GM12865 (cell line): ENCODE data around the gene KBTBD12.

ENCODE experiments used
- DNase-seq: peaks from one replicate; pipeline ENCODE4 v3.0.0; 2010; ENCODE audit warnings: low read depth
- H3K4me3 ChIP-seq: 2 replicates; pipeline ENCODE4 v1.5.1; 2011; ENCODE audit warnings: mild to moderate bottlenecking, low read depth, low read length, control low read depth
- TF ChIP-seq, protein P1 (sequence below): IDR thresholded peaks from 2 replicates; pipeline ENCODE4 v1.5.1; 2011; ENCODE audit warnings: low read length, control low read depth, low read depth, inconsistent platforms; ENCODE audit not compliant: insufficient read depth; ENCODE audit errors: missing control alignments

KBTBD12 gene

DNA sequence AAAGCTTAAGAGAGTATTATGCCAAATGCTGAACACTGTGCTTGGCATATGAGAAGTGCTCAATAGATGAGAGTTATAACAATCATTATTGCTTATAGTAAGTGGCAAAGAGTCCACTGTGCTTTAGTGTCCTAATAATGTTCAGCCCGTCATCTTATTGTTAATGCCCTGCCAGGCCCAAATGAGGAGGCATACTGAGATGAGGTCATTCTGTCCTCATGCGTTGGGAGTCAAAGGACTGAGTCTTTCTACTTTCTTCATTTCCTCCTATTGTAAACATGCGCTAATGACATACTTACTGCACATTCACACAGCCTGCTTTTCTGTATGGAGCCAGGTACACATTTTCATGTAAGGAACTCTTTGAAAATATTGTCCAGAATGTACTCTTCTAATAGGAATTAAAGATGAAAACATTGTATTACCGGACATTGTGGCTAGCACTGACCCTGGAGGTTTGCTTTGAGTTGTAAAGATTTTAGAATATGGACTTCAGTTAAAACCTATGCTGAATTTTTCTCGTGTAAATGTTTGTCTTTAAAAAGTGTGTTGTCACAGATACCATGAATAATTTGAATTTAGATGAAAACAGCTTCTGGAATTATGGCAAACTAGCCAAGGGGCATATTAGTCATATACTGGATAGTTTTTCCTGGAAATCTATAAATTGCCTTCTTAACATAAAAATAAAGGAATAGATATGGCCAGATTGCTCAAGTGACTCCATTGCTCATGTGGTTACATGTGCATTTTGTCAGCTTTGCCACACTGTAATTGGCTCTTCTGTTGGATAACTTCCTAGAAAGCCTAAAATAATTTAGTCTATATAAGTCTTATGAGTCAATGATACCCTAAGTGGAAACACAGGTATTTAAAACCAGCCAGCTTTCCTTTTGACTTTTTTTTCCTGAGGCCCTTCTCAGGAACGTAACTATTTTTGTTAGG lies 38.3 kb downstream of the KBTBD12 start:
- H3K4me3 ChIP-seq = no peak overlapping the region
- DNase-seq = no peak
- TF ChIP-seq, protein P1, sequence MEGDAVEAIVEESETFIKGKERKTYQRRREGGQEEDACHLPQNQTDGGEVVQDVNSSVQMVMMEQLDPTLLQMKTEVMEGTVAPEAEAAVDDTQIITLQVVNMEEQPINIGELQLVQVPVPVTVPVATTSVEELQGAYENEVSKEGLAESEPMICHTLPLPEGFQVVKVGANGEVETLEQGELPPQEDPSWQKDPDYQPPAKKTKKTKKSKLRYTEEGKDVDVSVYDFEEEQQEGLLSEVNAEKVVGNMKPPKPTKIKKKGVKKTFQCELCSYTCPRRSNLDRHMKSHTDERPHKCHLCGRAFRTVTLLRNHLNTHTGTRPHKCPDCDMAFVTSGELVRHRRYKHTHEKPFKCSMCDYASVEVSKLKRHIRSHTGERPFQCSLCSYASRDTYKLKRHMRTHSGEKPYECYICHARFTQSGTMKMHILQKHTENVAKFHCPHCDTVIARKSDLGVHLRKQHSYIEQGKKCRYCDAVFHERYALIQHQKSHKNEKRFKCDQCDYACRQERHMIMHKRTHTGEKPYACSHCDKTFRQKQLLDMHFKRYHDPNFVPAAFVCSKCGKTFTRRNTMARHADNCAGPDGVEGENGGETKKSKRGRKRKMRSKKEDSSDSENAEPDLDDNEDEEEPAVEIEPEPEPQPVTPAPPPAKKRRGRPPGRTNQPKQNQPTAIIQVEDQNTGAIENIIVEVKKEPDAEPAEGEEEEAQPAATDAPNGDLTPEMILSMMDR = no peak

DNA sequence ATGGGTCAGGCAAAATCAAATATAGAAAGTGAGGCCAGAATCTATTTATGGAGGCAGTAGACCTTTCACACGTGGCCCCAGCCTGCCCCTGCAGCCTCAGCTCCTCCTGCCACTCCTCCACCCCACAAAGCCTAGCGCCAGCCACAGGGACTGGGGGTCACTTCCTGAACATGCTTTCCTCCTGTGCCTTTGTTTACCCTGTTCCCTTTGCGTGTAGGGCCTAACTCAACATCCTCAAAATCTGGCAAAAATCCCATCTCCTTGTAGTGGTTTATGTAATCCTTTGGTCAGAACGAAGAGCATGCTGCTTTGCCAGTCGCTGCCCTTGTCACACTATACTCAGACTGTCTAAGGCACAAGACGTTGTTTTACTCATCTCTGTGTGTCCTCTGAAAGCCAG lies 39.6 kb downstream of the KBTBD12 start:
- no peak for DNase-seq
- TF ChIP-seq, protein P1 = no peak
- H3K4me3 ChIP-seq = no peak overlapping the region

DNA sequence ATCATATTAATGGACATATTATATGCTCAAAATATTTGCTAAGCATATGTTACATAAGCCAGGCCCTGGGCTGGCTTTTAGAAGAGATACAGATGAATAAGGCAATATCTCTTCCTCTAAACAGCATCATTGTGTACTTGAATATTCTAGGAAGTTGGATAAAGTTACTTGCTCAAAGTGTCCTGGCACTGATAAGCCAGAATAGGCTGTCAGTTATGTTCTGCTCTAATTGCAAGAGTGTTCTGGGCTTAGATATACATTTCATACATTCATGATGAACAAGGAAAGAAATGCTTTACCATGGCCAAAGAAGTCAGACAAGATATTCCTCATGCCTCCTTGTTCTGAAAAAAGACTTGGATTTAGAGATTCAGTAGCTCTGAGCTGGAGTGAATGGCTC lies 40.7 kb downstream of the KBTBD12 start:
- TF ChIP-seq, protein P1 = no peak
- no peak for DNase-seq
- no peak overlapping the region for H3K4me3 ChIP-seq

DNA sequence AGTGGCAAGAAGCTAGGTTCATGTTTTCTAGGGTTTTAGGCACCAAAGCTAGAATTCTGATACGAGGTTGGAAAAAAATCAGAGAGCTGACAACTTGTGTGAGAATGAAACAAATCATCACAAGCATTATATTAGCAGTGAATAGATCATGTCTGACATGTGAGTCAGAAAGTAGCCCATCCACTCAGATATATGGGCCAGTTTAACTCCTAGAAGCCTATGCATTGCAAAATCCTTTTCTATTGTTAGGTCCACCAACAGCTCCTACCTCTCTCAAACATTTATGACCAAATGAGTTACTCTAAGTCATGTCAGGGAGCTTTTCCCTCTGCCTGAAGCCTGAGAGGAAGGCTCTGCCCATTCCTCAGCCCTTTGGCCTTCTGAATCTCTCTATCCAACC lies 44.0 kb downstream of the KBTBD12 start:
- H3K4me3 ChIP-seq = no peak overlapping the region
- TF ChIP-seq, protein P1 = no peak
- no peak for DNase-seq

DNA sequence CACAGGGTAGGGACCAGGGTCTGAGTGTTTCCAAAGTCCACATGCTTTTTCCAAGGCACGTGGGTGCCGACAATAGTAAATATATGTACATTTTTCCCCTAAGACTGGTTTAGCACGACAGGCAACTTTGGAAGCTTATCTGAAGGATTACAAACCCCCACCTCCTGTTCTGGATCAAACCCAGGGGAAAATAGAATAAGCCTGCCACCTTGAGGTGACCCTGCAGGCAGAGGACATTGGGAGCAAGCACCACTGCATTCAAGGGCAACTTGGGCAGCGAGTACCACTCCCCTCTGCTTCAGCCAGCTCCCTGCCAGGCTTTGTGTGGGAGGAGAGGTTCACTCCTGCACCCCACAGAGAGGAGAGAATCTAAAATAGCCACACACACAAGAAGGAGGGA lies 44.8 kb downstream of the KBTBD12 start:
- no peak overlapping the region for H3K4me3 ChIP-seq
- TF ChIP-seq, protein P1 = peak; percentile 41
- DNase-seq = peak; percentile 40

DNA sequence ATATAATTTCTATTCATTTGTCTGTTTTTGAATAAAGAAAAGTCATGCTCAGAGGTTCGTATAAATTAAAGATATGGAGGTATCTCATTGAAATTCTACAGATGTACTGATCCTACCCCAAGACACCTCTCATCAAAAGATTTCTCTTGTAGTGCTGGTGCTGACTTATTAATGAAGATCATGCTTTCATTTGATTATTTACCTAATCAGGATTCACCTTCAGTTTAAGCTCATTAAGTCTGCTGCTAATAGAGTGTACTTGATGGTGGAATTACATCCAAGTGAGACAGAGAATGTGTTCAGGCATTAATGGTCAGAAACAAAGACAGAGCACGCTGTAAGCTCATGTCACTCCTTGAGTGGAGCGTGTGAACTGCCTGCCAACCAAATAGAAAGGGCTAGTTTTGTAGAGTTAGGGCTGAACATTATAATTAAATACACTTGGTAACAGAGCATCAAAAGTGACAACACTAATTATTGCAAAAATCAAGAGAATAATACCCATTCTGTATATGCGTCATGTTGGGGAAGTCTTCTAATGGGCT lies 45.5 kb downstream of the KBTBD12 start:
- DNase-seq = no peak
- TF ChIP-seq, protein P1 = no peak
- H3K4me3 ChIP-seq = no peak overlapping the region
